Endothelial cell of umbilical vein (primary cell): ENCODE data around the gene PCGF3. TPM values are rescaled to one million over a fixed set of nuclear protein-coding genes. Genes with fewer than 3 reads are reported as not detected.

Experiments used
- BruUV-seq: library from RNA; stranded (reverse); fragments of 400-500 nt; replicated peaks from 2 replicates; lab custom pipeline; 2021; lab: Mats Ljungman, UMichigan
- CTCF ChIA-PET: fragments of 300-600, 350-600 bp; sonication (Branson Sonifier 250); formaldehyde crosslinking; loops from one replicate; lab custom pipeline; 2021; ENCODE audit warnings: antibody characterized with exemption, inconsistent platforms; lab: Charles Lee
- POLR2A ChIA-PET: fragments of 300-600, 350-600 bp; sonication (Branson Sonifier 250); formaldehyde crosslinking; loops from one replicate; lab custom pipeline; 2021; ENCODE audit warnings: antibody characterized with exemption, inconsistent platforms; lab: Charles Lee
- DNase-seq: peaks from one replicate; pipeline ENCODE4 v3.0.0-alpha.2; 2011; ENCODE audit warnings: low read depth, low spot score
- FAIRE-seq: peaks from 2 replicates; lab custom pipeline; 2011; peaks lifted over from hg19 to GRCh38; lab: Jason Lieb, UNC
- H2AFZ ChIP-seq: 2 replicates; pipeline ENCODE4 v1.6.0; 2012; ENCODE audit warnings: low read depth, low read length, control low read depth, inconsistent platforms
- H3K27ac ChIP-seq: 2 replicates; pipeline ENCODE4 v1.5.1; 2011; ENCODE audit warnings: low read depth, mild to moderate bottlenecking, control low read depth, low read length, moderate library complexity; ENCODE audit not compliant: insufficient read depth
- H3K27me3 ChIP-seq, 2 experiments: 2 replicates each; pipeline versions ENCODE4 v1.6.0 to v1.6.1; 2011; ENCODE audit warnings: low read length in 2 of 2, mixed read lengths in 1 of 2; ENCODE audit not compliant: control insufficient read depth in 2 of 2, insufficient read depth in 2 of 2
- H3K36me3 ChIP-seq, 2 experiments: 2 replicates in 1 of 2; 3 replicates in 1 of 2; pipeline ENCODE4 v1.5.1; 2011; ENCODE audit warnings: low read length in 2 of 2, mild to moderate bottlenecking in 1 of 2, moderate library complexity in 1 of 2; ENCODE audit not compliant: control insufficient read depth in 2 of 2, insufficient read depth in 2 of 2; ENCODE audit errors: extremely low read depth in 1 of 2
- H3K4me1 ChIP-seq: 3 replicates; pipeline ENCODE4 v1.5.1; 2011; ENCODE audit warnings: mild to moderate bottlenecking, low read length; ENCODE audit not compliant: control insufficient read depth, insufficient read depth; ENCODE audit errors: extremely low read depth
- H3K4me2 ChIP-seq: 2 replicates; pipeline ENCODE4 v1.6.1; 2011; ENCODE audit warnings: low read length, control low read depth, mixed read lengths; ENCODE audit not compliant: insufficient read depth
- H3K4me3 ChIP-seq, 3 experiments: fragments of 200-600 bp in 1 of 3; sonication (generic), shearing (Covaris generic) in 1 of 3; replicated peaks in 1 of 3; 2 replicates each; pipeline ENCODE4 v1.5.1; 2011 to 2016; ENCODE audit warnings: control low read depth in 3 of 3, low read length in 3 of 3, mild to moderate bottlenecking in 2 of 3, inconsistent platforms in 1 of 3, low read depth in 1 of 3, moderate library complexity in 1 of 3; ENCODE audit not compliant: insufficient read depth in 1 of 3
- H3K79me2 ChIP-seq: 2 replicates; pipeline ENCODE4 v1.6.0; 2012; ENCODE audit warnings: low read length, inconsistent platforms; ENCODE audit not compliant: control insufficient read depth, insufficient read depth
- H3K9ac ChIP-seq: replicated peaks from 2 replicates; pipeline ENCODE3; 2011; ENCODE audit warnings: low read length, control low read depth; ENCODE audit not compliant: insufficient read depth; ENCODE audit errors: extremely low read depth
- H3K9me1 ChIP-seq: replicated peaks from 3 replicates; pipeline ENCODE4 v1.6.0; 2011; ENCODE audit warnings: mild to moderate bottlenecking, low read length; ENCODE audit not compliant: control insufficient read depth, insufficient read depth; ENCODE audit errors: extremely low read depth
- H3K9me3 ChIP-seq: replicated peaks from 2 replicates; pipeline ENCODE4 v1.5.1; 2012; ENCODE audit warnings: low read length, inconsistent platforms; ENCODE audit not compliant: control insufficient read depth, insufficient read depth
- H4K20me1 ChIP-seq: replicated peaks from 2 replicates; pipeline ENCODE3; 2011; ENCODE audit warnings: mild to moderate bottlenecking, low read length; ENCODE audit not compliant: control insufficient read depth, insufficient read depth; ENCODE audit errors: extremely low read depth
- CTCF ChIP-seq, 2 donors: IDR thresholded peaks; 1 replicate in 1 of 2; 2 replicates in 1 of 2; pipeline ENCODE4 v1.5.1; 2011; ENCODE audit warnings: low read length in 2 of 2, mild to moderate bottlenecking in 2 of 2, moderate library complexity in 2 of 2, control low read depth in 1 of 2, inconsistent platforms in 1 of 2, low read depth in 1 of 2; ENCODE audit not compliant: insufficient read depth in 1 of 2; ENCODE audit errors: extremely low read depth in 1 of 2
- EZH2 ChIP-seq: IDR thresholded peaks from 2 replicates; pipeline ENCODE4 v1.6.1; 2012; ENCODE audit warnings: borderline replicate concordance, low read depth, mild to moderate bottlenecking, moderate library complexity, low read length, inconsistent platforms; ENCODE audit not compliant: severe bottlenecking
- FOS ChIP-seq: IDR thresholded peaks from 2 replicates; pipeline ENCODE4 v1.6.1; 2011; ENCODE audit warnings: mild to moderate bottlenecking, low read length, moderate library complexity, borderline replicate concordance; ENCODE audit not compliant: insufficient read depth
- GATA2 ChIP-seq: IDR thresholded peaks from 2 replicates; pipeline ENCODE4 v1.7.0; 2011; ENCODE audit warnings: low read depth, mild to moderate bottlenecking, moderate library complexity, mixed read lengths, low read length; ENCODE audit not compliant: insufficient read length, insufficient read depth
- JUN ChIP-seq: IDR thresholded peaks from 2 replicates; pipeline ENCODE4 v1.6.1; 2011; ENCODE audit warnings: borderline replicate concordance, low read depth; ENCODE audit not compliant: insufficient read length, insufficient read depth
- MYC ChIP-seq: IDR thresholded peaks from one replicate; pipeline ENCODE4 v1.6.1; 2011; ENCODE audit warnings: mild to moderate bottlenecking, low read depth, low read length
- POLR2A ChIP-seq: IDR thresholded peaks from 2 replicates; pipeline ENCODE4 v1.6.1; 2012; ENCODE audit warnings: low read depth, mild to moderate bottlenecking, control low read depth, low read length
- POLR2AphosphoS5 ChIP-seq: IDR thresholded peaks from 2 replicates; pipeline ENCODE4 v1.6.1; 2012; ENCODE audit warnings: low read depth, mild to moderate bottlenecking, control low read depth, low read length, moderate library complexity; ENCODE audit not compliant: insufficient read depth
- dilution Hi-C: fragments of 300-500 bp; cut with MboI; formaldehyde crosslinking; loops from one replicate; pipeline ENCODE4 v1.15.0; 2019; ENCODE audit warnings: low sequenced_read_pairs; ENCODE audit not compliant: extremely low pct_ligation_motif_present
- intact Hi-C: fragments of 100-400 bp; cut with micrococcal nuclease; formaldehyde crosslinking; loops from one replicate; pipeline ENCODE4 v1.10.0; 2022
- polyA plus RNA-seq, 4 experiments: library from polyadenylated mRNA; depleted of rRNA in 3 of 4; stranded (reverse) in 3 of 4; unstranded in 1 of 4; fragments of >200 nt; gene quantifications; 2 replicates each; pipeline versions ENCODE4 v1.2.1 to v1.2.3, GENCODE V29; 2011 to 2012; ENCODE audit warnings: missing spikeins in 1 of 4
- total RNA-seq: library from RNA; stranded (reverse); gene quantifications from 2 replicates; pipeline ENCODE4 v1.2.3, GENCODE V29; 2021
- TF ChIP-seq, protein P1 (sequence below): IDR thresholded peaks from 2 replicates; pipeline ENCODE4 v1.6.1; 2011; ENCODE audit not compliant: insufficient read depth, insufficient read length

Gene PCGF3
- total and polyA plus RNA-seq, 2 donors (not counting 3 experiments of a cell fraction or from before 2014, with no cell fraction given): 70.2 to 91.8 TPM

DNA sequence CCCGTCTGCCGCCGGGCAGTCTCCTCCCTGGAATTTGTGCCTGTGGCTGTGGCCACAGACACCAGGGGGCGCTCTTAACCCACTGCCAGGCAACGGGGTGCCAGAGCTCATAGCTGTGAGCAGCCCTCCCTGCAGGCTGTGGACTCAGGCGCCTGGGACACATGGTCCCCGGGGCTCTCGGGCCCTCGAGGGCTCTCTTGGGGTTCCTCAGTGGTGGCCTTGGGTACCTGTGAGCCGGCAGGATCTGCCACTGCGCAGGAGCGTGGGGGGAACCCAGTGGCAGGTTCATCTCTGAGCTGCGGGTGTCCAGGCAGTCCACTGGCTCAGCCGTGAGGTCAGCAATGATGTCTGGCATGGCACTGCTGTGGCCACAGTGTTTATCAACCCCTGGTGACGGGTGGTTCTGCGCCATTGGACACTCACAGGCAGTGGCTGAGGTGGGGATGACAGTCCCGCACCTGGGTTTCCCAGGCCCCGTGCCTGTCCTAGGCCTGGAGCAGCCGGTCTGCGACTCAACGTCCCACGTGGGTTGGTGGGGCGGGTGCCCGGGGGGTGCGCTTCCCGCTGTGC, 37.2 kb downstream of the PCGF3 start:
- Histone ChIP-seq H3K27ac (no peak overlapping the region), H3K4me3 (no peak overlapping the region), H3K4me1 (no peaks in the 10 kb centered on the region), H2AFZ (no peak overlapping the region), H4K20me1 (peaks cover 3% of the 10 kb centered on the region), H3K9me1 (no peaks in the 10 kb centered on the region), H3K9me3 (no peaks in the 10 kb centered on the region), H3K36me3 (peaks cover 8 to 22% of the 10 kb centered on the region in 2 experiments), H3K27me3 (no peaks in the 10 kb centered on the region), H3K9ac (no peak overlapping the region), H3K4me2 (no peak overlapping the region), H3K79me2 (no peaks in the 10 kb centered on the region)
- ChIA-PET POLR2A (no interaction called here), CTCF (interaction anchor here (0.7 to 2.7 kb wide), 17 partner anchors 9 to 244 kb away, joined by 3 to 35 read pairs (median 6); partner anchors contain the start of genes GAK, IDUA and TMEM175)
- dilution Hi-C loops (no loop called here), intact Hi-C loops (loop anchor here (5.0 kb wide), 1 partner anchor 244 kb away; the partner anchor contains the start of gene IDUA)
- TF ChIP-seq CTCF (IDR thresholded peaks at IDR 0.05; ENCODE audit: extremely low read depth in 1 of 2, insufficient read depth in 1 of 2, low read depth in 1 of 2, low read length in 2 of 2) (peak; percentile 77 to 93), POLR2A (no peak)
- FAIRE-seq (peak; percentile 40), DNase-seq (peak; percentile 52)
- no TSS peak for BruUV-seq

- peaks cover 3% of the 10 kb centered on the region for H4K20me1 ChIP-seq
- no peak for TF ChIP-seq CTCF (IDR thresholded peaks at IDR 0.05; ENCODE audit: extremely low read depth in 1 of 2, insufficient read depth in 1 of 2, low read depth in 1 of 2, low read length in 2 of 2)
- no peak for TF ChIP-seq POLR2A
- no peak for TF ChIP-seq POLR2AphosphoS5
- TF ChIP-seq, protein P1, sequence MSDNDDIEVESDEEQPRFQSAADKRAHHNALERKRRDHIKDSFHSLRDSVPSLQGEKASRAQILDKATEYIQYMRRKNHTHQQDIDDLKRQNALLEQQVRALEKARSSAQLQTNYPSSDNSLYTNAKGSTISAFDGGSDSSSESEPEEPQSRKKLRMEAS: no peak
- no peak for TF ChIP-seq FOS
- no peak for TF ChIP-seq MYC
- no peak for TF ChIP-seq JUN
- TF ChIP-seq GATA2: no peak
- TF ChIP-seq EZH2: no peak
- no peak overlapping the region for H3K4me3 ChIP-seq
- no peaks in the 10 kb centered on the region for H3K4me1 ChIP-seq
- POLR2A ChIA-PET: no interaction called here
- no peaks in the 10 kb centered on the region for H3K9me3 ChIP-seq
- BruUV-seq: no TSS peak
- no peak overlapping the region for H3K9ac ChIP-seq
- no peak overlapping the region for H2AFZ ChIP-seq
- no peaks in the 10 kb centered on the region for H3K27me3 ChIP-seq
- intact Hi-C loops (loop anchor here (5.0 kb wide), 1 partner anchor 244 kb away; the partner anchor contains the start of gene IDUA), dilution Hi-C loops (no loop called here)
- no peaks in the 10 kb centered on the region for H3K79me2 ChIP-seq
- no peak for DNase-seq
- H3K27ac ChIP-seq: no peak overlapping the region
- H3K36me3 ChIP-seq: peaks cover 9 to 28% of the 10 kb centered on the region in 2 experiments
- no peak for FAIRE-seq
- no peak overlapping the region for H3K4me2 ChIP-seq
- no peaks in the 10 kb centered on the region for H3K9me1 ChIP-seq
- CTCF ChIA-PET: interaction anchor here (0.8 to 2.7 kb wide), 8 partner anchors 10 to 243 kb away, joined by 3 to 35 read pairs (median 5); partner anchors contain the start of genes GAK, IDUA and TMEM175
These were observed 38.0 kb downstream of the PCGF3 start for GRCh38 chr4:743463-744211.
